Kasumi-1 (cell line): ENCODE data around the gene ING1.
"Not testable (repeated sequence)": the region's sequence is repeated elsewhere in the genome, so short reads cannot be mapped to it uniquely, and the experiment has no call there.

ENCODE experiments used
- DNase-seq, 2 experiments: peaks; one replicate each; lab custom pipeline; 2025; lab: John Stamatoyannopoulos, UW

Gene ING1

GRCh38 chr13:110715395-110716246 lies 2.1 kb downstream of the ING1 start:
- peak; percentile 99 for DNase-seq

DNA sequence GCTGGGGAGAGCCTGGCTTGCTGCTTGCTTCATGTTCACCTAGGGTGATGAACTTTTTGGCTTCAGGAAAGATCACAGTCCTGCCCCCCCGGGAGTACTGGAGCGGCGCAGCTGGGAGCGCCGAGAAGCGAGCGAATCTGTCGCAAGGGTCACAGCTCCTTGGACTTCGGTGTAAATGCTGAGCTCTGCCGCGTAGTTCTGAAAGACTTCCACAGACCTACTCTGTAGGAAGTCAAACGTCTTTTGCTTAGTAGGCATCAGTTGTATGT lies 2.7 kb downstream of the ING1 start:
- peak; percentile 21 to 28 for DNase-seq

- no peak for DNase-seq
These were observed 5.7 kb downstream of the ING1 start for GRCh38 chr13:110719036-110719710.

- no peak for DNase-seq
These were observed 9.5 kb downstream of the ING1 start for GRCh38 chr13:110722971-110723370.

DNA sequence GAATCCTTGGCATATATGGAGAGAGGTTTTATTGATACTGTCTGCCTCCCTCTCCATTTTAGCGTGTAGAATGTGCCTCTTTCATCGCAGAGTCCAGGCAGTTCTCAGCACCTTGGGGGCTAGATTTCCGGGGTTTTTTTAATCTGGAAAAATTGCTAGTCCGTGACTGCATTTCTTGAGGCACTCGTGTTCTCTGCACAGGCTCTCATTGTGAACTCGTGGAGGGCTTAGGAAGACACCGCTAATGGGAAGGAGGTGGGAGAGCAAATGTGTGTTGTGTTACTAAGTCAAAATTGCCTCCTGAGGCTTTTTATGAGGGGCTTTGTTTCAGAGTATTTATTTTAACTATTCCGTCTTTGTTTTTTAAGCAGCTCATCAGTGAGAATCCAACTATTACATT lies 10.1 kb downstream of the ING1 start:
- DNase-seq = no peak

DNA sequence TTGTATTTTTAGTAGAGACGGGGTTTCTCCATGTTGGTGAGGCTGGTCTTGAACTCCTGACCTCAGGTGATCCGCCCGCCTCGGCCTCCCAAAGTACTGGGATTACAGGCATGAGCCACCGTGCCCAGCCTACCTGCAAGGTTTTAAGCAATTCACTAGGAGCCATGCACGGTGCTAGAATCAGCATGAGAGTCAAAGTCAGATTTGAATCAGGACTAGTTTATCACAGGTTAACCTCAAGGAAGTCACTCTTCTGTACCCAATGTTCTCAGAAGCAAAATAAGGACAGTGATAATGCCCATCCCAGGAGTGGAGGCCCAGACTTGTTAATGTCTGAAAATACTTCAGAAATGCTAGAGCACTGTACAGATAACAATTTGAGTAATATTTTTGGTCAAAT lies 12.7 kb downstream of the ING1 start:
- not testable (repeated sequence) for DNase-seq

DNA sequence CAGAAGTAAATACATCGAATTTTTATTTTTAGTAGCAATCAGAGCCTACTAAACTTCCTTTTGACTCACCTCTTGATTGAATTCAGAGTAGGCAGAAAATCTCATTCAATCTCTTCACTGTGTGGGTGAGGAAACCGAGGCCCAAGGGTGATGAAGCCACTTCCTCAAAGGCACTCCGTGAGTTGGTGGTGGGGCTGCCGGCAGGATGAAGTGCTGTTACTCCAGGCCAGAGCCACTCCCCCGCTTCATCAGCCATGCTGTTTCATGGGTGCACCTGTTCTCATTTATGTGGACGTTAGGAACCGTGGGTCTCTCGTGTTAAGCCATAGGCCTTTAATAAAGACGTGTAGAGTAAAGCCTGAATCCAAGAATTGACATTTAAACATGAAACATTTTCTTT lies 13.2 kb downstream of the ING1 start:
- DNase-seq = peak; percentile 53 to 56

DNA sequence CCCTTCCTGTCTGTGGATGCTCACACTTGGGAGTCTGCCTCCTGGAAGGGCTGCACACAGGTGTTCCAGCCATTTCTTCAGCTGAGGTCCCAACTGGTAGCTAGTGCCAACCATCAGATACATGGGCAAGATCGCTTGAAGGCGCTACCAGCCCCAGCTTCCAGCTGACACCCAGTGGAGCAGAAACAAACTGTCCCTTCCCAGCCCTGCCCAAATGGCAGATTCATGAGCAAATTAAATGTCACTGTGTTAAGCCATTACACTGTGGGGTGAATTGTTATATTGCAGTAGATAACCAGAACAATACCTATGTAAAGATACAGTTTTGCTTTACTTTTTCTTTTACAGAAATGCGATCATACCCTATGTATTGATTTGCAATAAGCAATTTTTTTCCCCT lies 17.6 kb downstream of the ING1 start:
- DNase-seq = no peak

- DNase-seq = no peak
These were observed 21.1 kb downstream of the ING1 start for GRCh38 chr13:110734561-110734960.

GRCh38 chr13:110737555-110737954 lies 24.1 kb downstream of the ING1 start:
- no peak for DNase-seq

DNA sequence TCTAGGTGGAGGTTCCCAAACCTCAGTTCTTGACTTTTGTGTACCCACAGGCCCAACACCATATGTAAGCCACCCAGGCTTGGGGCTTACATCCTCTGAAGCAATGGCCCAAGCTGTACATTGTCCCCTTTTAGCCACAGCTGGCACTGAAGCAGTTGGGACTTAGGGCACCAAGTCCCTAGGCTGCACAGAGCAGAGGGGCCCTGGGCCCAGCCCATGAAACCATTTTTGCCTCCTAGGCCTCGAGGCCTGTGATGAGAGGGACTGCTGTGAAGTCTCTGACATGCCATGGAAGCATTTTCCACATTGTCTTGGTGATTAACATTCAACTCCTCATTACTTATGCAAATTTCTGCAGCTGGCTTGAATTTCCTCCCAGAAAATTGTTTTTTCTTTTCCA lies 30.2 kb downstream of the ING1 start:
- no peak for DNase-seq

GRCh38 chr13:110746438-110746837 lies 32.9 kb downstream of the ING1 start:
- no peak for DNase-seq

DNA sequence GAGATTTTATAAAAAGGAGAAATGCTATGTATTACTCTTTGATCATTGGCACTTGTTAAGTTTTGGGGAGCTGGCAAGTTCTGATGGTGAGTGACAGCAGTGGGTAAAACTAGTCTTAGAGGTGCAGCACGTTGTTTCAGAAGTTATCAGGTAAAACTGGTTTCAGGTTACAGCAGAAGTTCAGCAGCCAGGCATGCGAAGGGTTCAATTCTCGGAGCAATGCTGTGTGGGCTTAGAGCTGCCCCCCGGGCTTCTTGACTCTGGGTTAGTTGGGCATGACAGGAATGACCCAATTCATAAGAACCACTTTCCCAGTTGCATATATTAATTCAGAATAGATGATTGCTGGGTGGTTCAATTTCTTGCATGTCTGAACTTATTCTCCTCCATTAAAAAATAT lies 34.8 kb downstream of the ING1 start:
- no peak for DNase-seq

GRCh38 chr13:110756219-110756631 lies 42.7 kb downstream of the ING1 start:
- DNase-seq = no peak

GRCh38 chr13:110757296-110757695 lies 43.8 kb downstream of the ING1 start:
- no peak for DNase-seq

DNA sequence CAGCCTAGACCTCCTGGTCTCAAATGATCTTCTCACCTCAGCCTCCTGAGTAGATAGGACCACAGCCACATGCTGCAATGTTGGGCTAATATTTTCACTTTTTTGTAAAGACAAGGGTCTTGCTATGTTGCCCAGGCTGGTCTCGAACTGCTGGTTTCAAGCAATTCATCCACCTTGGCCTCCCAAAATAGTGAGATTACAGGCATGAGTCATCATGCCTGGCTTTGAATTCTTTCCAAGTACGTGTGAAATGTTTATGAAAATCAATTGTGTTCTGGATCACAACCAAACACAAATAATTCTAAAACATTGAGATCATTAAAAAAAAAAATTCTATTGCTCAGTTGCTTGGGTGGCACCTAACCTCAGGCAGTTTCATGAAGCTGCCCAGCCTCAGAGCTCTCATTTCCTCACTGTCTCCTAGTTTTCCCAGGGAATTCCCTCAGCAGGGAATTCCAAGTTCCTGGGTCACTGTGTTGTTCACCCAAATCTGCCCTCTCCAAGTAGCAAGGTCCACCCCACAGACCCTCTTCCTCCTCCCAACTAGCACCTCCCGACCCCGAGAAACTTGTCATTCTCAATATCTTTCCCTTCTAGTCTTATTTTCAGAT lies 44.8 kb downstream of the ING1 start:
- no peak for DNase-seq

GRCh38 chr13:110759710-110760109 lies 46.2 kb downstream of the ING1 start:
- no peak for DNase-seq

DNA sequence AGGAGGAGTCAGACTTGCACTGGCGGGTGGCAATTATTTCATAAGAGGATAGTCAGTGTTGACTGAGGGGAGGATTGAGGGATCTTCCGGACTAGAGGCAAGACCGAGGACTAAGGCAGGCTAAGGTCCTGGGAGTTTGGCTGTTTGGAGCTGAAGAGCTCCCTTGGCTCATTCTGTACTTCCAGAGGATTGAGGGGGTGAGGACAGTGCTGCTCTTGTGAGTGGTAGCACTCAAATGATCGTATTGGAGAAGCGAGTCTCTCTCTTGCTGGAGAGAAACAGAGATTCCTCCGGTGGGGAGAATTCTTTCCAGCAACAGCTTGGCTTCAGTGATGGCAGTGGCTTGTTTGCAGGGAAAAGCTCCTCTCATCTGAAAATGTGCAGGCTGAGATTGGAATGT lies 47.1 kb downstream of the ING1 start:
- no peak for DNase-seq

GRCh38 chr13:110766671-110767430 lies 53.4 kb downstream of the ING1 start:
- DNase-seq = no peak

- no peak for DNase-seq
These were observed 54.0 kb downstream of the ING1 start for GRCh38 chr13:110767476-110767875.

DNA sequence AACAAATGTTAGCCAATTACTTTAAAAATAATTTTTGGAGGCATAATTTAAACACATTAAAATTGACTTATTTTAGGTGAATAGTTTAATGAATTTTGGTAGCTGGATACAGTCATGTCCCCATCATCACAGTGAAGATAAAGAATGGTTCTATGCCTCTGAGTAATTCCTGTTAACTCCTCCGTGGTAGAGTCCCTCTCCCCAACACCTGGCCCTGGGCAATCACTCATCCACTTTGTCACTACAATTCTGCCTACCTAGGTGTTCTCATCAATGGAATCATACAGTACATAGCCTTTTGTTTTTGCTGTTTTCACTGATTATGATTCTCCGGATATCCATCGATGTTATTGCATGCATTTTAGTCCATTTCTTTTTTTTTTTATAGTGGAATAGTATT lies 55.6 kb downstream of the ING1 start:
- DNase-seq = no peak

DNA sequence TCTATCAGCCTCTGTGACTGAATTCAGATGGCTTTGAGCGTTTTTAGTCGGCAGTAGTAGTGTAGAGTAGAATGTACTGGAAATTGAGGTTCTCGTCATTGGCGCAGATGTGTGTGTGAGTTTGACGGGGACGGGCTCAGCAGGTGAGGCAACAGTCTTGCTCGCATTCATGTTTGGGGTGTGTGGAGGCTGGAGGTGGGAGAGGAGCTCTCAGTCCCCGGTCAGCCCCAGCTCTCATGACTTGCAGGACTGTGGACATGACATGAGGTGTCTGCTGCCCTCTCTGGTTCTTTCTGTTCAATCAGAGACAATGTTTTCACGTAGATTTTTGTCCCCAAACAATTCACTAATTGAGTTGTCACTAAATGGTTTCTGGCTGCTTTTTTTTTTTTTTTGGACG lies 57.2 kb downstream of the ING1 start:
- no peak for DNase-seq

- no peak for DNase-seq
These were observed 57.7 kb downstream of the ING1 start for GRCh38 chr13:110771194-110771593.
